Ishikawa (cell line): ENCODE results near the gene RAD51B.

Source experiments
- CEBPB ChIP-seq: IDR thresholded peaks from 2 replicates; pipeline ENCODE4 v1.6.1; 2012
- EGR1 ChIP-seq: IDR thresholded peaks from 2 replicates; pipeline ENCODE4 v1.6.1; 2012
- YY1 ChIP-seq: IDR thresholded peaks from 2 replicates; pipeline ENCODE4 v1.6.1; 2012; ENCODE audit warnings: low read depth
- TF ChIP-seq, protein P1 (sequence below): IDR thresholded peaks from 2 replicates; pipeline ENCODE4 v1.6.1; 2012

DNA sequence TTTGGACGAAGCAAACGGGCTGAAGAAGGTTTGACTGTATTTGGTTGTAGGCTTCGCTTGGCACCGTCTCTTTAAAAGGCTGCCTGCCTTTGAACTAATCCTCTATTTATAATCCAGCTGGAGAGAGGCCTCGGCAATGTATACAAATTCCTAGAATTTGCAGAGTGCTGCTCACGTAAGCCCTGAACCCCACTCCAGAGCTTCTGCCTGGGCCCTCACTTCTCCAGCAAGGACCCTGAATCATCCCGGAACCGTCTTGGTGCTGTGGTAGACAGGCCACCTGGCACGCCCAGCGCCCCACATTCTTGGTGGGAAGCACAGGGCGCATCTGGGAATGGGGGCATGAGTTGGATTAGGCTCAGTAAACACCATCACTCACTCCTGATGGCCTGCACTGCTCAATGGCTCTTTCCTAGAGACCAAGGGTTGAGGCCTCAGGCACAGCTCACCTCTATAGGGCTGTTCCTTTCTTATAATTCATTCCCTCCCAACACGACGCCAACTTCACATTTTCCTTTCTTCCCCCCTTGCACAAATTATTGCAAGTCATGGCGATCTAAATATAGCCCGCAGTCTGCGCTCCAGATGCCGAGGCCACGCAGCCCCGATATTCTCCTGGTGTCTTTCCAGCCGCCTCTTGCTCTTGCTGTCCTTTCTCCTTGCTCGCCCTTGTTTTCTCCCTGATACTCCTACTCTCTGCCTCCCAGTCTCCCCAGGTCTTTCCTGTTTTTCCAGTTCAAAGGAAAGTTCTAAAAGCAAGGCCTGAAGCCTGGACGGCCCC lies 832.3 kb downstream of the RAD51B start:
- TF ChIP-seq YY1 (no peak), EGR1 (no peak), CEBPB (no peak)
- TF ChIP-seq, protein P1, sequence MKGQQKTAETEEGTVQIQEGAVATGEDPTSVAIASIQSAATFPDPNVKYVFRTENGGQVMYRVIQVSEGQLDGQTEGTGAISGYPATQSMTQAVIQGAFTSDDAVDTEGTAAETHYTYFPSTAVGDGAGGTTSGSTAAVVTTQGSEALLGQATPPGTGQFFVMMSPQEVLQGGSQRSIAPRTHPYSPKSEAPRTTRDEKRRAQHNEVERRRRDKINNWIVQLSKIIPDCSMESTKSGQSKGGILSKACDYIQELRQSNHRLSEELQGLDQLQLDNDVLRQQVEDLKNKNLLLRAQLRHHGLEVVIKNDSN, result no peak
